Activated T-cell treated with anti-CD3 and anti-CD28 coated beads, Interleukin-2, amount 50 U/mL, for 24 hours (primary cell): Measurements from ENCODE around the gene C1orf216.

Experiments
- DNase-seq: peaks from one replicate; pipeline ENCODE4 v3.0.0-alpha.2; 2020
- H3K27ac Mint-ChIP-seq: 2 replicates; pipeline ENCODE4 v1.8.0; 2020; ENCODE audit warnings: mild to moderate bottlenecking, mixed read lengths
- H3K27me3 Mint-ChIP-seq: 2 replicates; pipeline ENCODE4 v1.8.0; 2020; ENCODE audit warnings: mixed read lengths
- H3K36me3 Mint-ChIP-seq: 2 replicates; pipeline ENCODE4 v1.8.0; 2020; ENCODE audit warnings: low read depth, mixed read lengths
- H3K4me1 Mint-ChIP-seq: 2 replicates; pipeline ENCODE4 v1.8.0; 2020; ENCODE audit warnings: low read depth, mixed read lengths
- H3K4me3 Mint-ChIP-seq: 2 replicates; pipeline ENCODE4 v1.8.0; 2020; ENCODE audit warnings: mild to moderate bottlenecking, moderate library complexity, mixed read lengths
- H3K9me3 Mint-ChIP-seq: 2 replicates; pipeline ENCODE4 v1.8.0; 2020; ENCODE audit warnings: mixed read lengths

The C1orf216 gene

GRCh38 chr1:35683012-35683411 lies 35.7 kb downstream of the C1orf216 start:
- Mint-ChIP-seq H3K4me1 (no peaks in the 10 kb centered on the region), H3K27ac (no peak overlapping the region), H3K27me3 (peaks cover 9% of the 10 kb centered on the region), H3K9me3 (no peaks in the 10 kb centered on the region), H3K4me3 (no peak overlapping the region), H3K36me3 (no peaks in the 10 kb centered on the region)
- no peak for DNase-seq

- Mint-ChIP-seq H3K27ac (no peak overlapping the region), H3K9me3 (no peaks in the 10 kb centered on the region), H3K4me1 (no peaks in the 10 kb centered on the region), H3K36me3 (no peaks in the 10 kb centered on the region), H3K4me3 (no peak overlapping the region), H3K27me3 (peaks cover 9% of the 10 kb centered on the region)
- DNase-seq: no peak
Measured at GRCh38 chr1:35680271-35680670, 38.4 kb downstream of the C1orf216 start.

GRCh38 chr1:35675773-35676172 lies 42.9 kb downstream of the C1orf216 start:
- no peaks in the 10 kb centered on the region for H3K36me3 Mint-ChIP-seq
- H3K27ac Mint-ChIP-seq: no peak overlapping the region
- H3K4me1 Mint-ChIP-seq: no peaks in the 10 kb centered on the region
- H3K9me3 Mint-ChIP-seq: no peaks in the 10 kb centered on the region
- no peak for DNase-seq
- H3K4me3 Mint-ChIP-seq: no peak overlapping the region
- H3K27me3 Mint-ChIP-seq: peaks cover 16% of the 10 kb centered on the region

DNA sequence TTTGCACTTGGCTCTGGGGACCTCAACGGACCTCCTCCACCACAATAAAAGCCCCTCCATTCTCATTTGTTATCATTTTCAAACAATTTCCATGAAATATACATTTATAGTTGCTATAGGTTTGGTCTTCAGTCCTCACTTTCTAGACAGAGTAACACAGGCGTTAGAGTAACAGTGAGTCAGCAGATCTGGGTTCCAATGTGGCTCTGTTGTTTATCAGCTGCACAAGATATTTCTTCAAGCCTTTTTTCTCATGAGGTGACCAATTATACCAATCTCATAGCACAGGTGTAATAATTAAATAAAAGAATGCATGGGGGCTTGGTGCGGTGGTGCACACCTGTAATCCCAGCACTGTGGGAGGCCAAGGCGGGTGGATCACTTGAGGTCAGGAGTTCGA lies 44.6 kb downstream of the C1orf216 start:
- no peaks in the 10 kb centered on the region for H3K36me3 Mint-ChIP-seq
- H3K4me3 Mint-ChIP-seq: no peak overlapping the region
- no peaks in the 10 kb centered on the region for H3K4me1 Mint-ChIP-seq
- DNase-seq: no peak
- H3K27me3 Mint-ChIP-seq: peaks cover 16% of the 10 kb centered on the region
- H3K27ac Mint-ChIP-seq: no peak overlapping the region
- no peaks in the 10 kb centered on the region for H3K9me3 Mint-ChIP-seq

DNA sequence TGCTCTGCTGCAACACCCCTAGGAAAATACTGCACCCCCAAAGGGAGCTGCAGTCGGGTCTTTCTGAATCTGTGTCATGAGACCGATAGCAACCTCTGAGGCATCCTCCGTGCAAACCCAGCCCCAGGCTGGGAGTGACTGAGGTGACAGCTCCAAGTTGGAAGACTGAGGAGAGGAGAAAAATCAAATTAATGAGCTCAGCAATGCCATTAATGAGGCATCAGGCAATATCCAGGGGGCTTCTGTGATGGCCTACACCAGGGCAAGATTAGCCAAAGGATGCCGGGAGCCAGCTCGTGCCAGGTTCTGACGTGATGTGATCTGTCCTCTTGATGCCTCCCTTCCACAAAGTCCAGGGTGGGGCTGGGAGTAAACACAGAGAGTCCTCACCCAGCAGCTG lies 46.6 kb downstream of the C1orf216 start:
- Mint-ChIP-seq H3K9me3 (no peaks in the 10 kb centered on the region), H3K36me3 (no peaks in the 10 kb centered on the region), H3K27me3 (peaks cover 22% of the 10 kb centered on the region), H3K4me1 (no peaks in the 10 kb centered on the region), H3K27ac (no peak overlapping the region), H3K4me3 (no peak overlapping the region)
- DNase-seq: no peak

- Mint-ChIP-seq H3K9me3 (no peaks in the 10 kb centered on the region), H3K27ac (no peak overlapping the region), H3K27me3 (peaks cover 34% of the 10 kb centered on the region), H3K4me1 (no peaks in the 10 kb centered on the region), H3K4me3 (no peak overlapping the region), H3K36me3 (no peaks in the 10 kb centered on the region)
- DNase-seq: no peak
Measured at GRCh38 chr1:35668506-35668905, 50.2 kb downstream of the C1orf216 start.

GRCh38 chr1:35666916-35667315 lies 51.8 kb downstream of the C1orf216 start:
- H3K27ac Mint-ChIP-seq: no peak overlapping the region
- H3K4me3 Mint-ChIP-seq: no peak overlapping the region
- no peaks in the 10 kb centered on the region for H3K36me3 Mint-ChIP-seq
- no peaks in the 10 kb centered on the region for H3K9me3 Mint-ChIP-seq
- no peak for DNase-seq
- H3K27me3 Mint-ChIP-seq: peaks cover 24% of the 10 kb centered on the region
- H3K4me1 Mint-ChIP-seq: no peaks in the 10 kb centered on the region

- no peaks in the 10 kb centered on the region for H3K36me3 Mint-ChIP-seq
- no peaks in the 10 kb centered on the region for H3K9me3 Mint-ChIP-seq
- no peak for DNase-seq
- H3K4me3 Mint-ChIP-seq: no peak overlapping the region
- H3K4me1 Mint-ChIP-seq: no peaks in the 10 kb centered on the region
- H3K27me3 Mint-ChIP-seq: peaks cover 21% of the 10 kb centered on the region
- H3K27ac Mint-ChIP-seq: no peak overlapping the region
Measured at GRCh38 chr1:35666216-35666615, 52.5 kb downstream of the C1orf216 start.
